Heart left ventricle (tissue), 16 donors: ENCODE results near the gene FZD8. TPM values are rescaled to one million over a fixed set of nuclear protein-coding genes. Genes with fewer than 3 reads are reported as not detected.
"Not testable (repeated sequence)": the region's sequence is repeated elsewhere in the genome, so short reads cannot be mapped to it uniquely, and the experiment has no call there.

ENCODE experiments used
- ATAC-seq, 4 donors: fragments of 200-7000 bp; cut with Tn5 transposase; one replicate each; pipeline ENCODE4 v1.9.1; 2020 to 2022; ENCODE audit warnings: moderate library complexity in 4 of 4, mild to moderate bottlenecking in 3 of 4, moderate number of reproducible peaks in 1 of 4
- DNase-seq, 5 donors: peaks; one replicate each; pipeline ENCODE4 v3.0.0-alpha.2; 2020
- H3K27ac ChIP-seq, 12 donors: fragments of 200-600 bp; sonication (generic) in 4 of 12; one replicate each; pipeline versions ENCODE4 v1.5.0 to v1.8.0; 2016 to 2022; ENCODE audit warnings: mild to moderate bottlenecking in 2 of 12
- H3K27me3 ChIP-seq, 9 donors: fragments of 200-600 bp; sonication (generic) in 2 of 9; one replicate each; pipeline versions ENCODE4 v1.5.1 to v1.8.0; 2016 to 2022; ENCODE audit warnings: mild to moderate bottlenecking in 3 of 9
- H3K36me3 ChIP-seq, 9 donors: fragments of 200-600 bp; sonication (generic) in 2 of 9; one replicate each; pipeline versions ENCODE4 v1.5.0 to v1.8.0; 2018 to 2022; ENCODE audit warnings: mild to moderate bottlenecking in 2 of 9
- H3K4me1 ChIP-seq, 12 donors: fragments of 200-600 bp; sonication (generic) in 4 of 12; one replicate each; pipeline versions ENCODE4 v1.5.0 to v1.8.0; 2016 to 2022; ENCODE audit warnings: mild to moderate bottlenecking in 3 of 12
- H3K4me3 ChIP-seq, 12 donors: fragments of 200-600 bp; sonication (generic) in 4 of 12; one replicate each; pipeline versions ENCODE4 v1.5.0 to v1.8.0; 2017 to 2022; ENCODE audit warnings: mild to moderate bottlenecking in 9 of 12, moderate library complexity in 4 of 12
- H3K9me3 ChIP-seq, 12 donors: fragments of 200-600 bp; sonication (generic) in 4 of 12; one replicate each; pipeline versions ENCODE4 v1.5.0 to v1.8.0; 2016 to 2022; ENCODE audit warnings: mild to moderate bottlenecking in 1 of 12
- CTCF ChIP-seq, 12 donors: fragments of 200-600 bp; sonication (generic) in 4 of 12; IDR thresholded peaks; one replicate each; pipeline versions ENCODE4 v1.5.0 to v1.8.0; 2018 to 2022; ENCODE audit warnings: antibody characterized with exemption in 12 of 12, mild to moderate bottlenecking in 5 of 12
- POLR2A ChIP-seq, 2 donors: fragments of 450-650 bp; IDR thresholded peaks; one replicate each; pipeline ENCODE4 v1.6.1; 2017; ENCODE audit warnings: antibody characterized with exemption in 2 of 2, mild to moderate bottlenecking in 2 of 2, moderate library complexity in 2 of 2
- WGBS, 4 donors: extraction: QIAGEN DNeasy Blood & Tissue Kit in 2 of 4; methylation state at CpG; one replicate each; pipeline versions ENCODE4 v1.1.5 to v1.1.7; 2013 to 2018; 5-methylcytosine and 5-hydroxymethylcytosine counted together
- intact Hi-C, 10 donors: fragments of 100-400 bp; cut with DNase I; formaldehyde crosslinking; loops; one replicate each; pipeline versions ENCODE4 v1.11.1 to v1.14.2; 2022
- long read RNA-seq, 3 donors: library from polyadenylated mRNA; unstranded; transcript quantifications; one replicate each; pipeline ENCODE4 v2.0.0, GENCODE V29; 2020 to 2021
- polyA plus RNA-seq, 2 donors: library from polyadenylated mRNA; stranded (reverse); fragments of 200-250 nt; gene quantifications; one replicate each; pipeline ENCODE4 v1.2.3, GENCODE V29; 2013
- total RNA-seq, 9 donors: library from RNA; depleted of rRNA in 2 of 9; stranded (reverse); fragments of >200 nt in 2 of 9; fragmentation: NEBNext Ultra II Directional in 3 of 9; extraction: Animal tissue kit (Norgen Biotek cat#: 25700) in 3 of 9; gene quantifications; one replicate each; pipeline versions ENCODE4 v1.1.0 to v1.2.4, GENCODE V29; 2016 to 2023
- donor health status: ischemic (EF 13 %, LVEDD 7.1; RV severe dilation, severe dysfunction).
- donor health status: healthy with polysubstance abuse.
- donor health status: DM: no; HTN: yes; CAD: no.
- donor health status: DM: no; HTN: no; CAD: no.
- donor health status: ischemic (EF 25% LVEDD 6.9; RV normal size, moderate dysfunction).
- donor health status: ischemic (EF 25% LVEDD 5.7; RV mildly dilated, moderate dysfunction).
- donor health status: healthy.
- donor health status: DM: yes; HTN: yes; CAD: no.
- donor health status: ischemic (EF 35%, LVEDD 5.7; RV mildly dilated, moderate dysfunction).
- donor health status: nonischemic (EF 11% LVEDD 7.7; RV severe dilation, severe dysfunction).
- donor health status: DM: yes; HTN: yes; CAD: no.
- donor health status: PGD.
- donor health status: ischemic (EF 29% LVEDD 5.4; RV normal size, mild dysfunction).
- donor health status: nonischemic (EF 23%, LVEDD 6.1; RV moderate dilation, normal function).

Gene FZD8
- 10 to 100 TPM in 3 of 9 donors, 1 to 10 TPM in 6; 4.0 to 17.1 (median 7.8) TPM for total RNA-seq
- polyA plus RNA-seq, result 1 to 10 TPM; 1.9 to 8.0 TPM
- long read RNA-seq, donor 1, result 0 reads
- long read RNA-seq, donor 2, full-length matches to known transcripts, result 1 of 1 reads
- long read RNA-seq, donor 2, partial matches to known transcripts, result 0 of 1 reads
- long read RNA-seq, donor 2, other reads (novel, unspliced or antisense), result 0 of 1 reads
- long read RNA-seq, donor 3, full-length matches to known transcripts, result 2 of 2 reads
- long read RNA-seq, donor 3, partial matches to known transcripts, result 0 of 2 reads
- long read RNA-seq, donor 3, other reads (novel, unspliced or antisense), result 0 of 2 reads

GRCh38 chr10:35642035-35642792 lies at the start of gene FZD8:
FZD8 (minus strand) TSS chr10:35642296; CDS start chr10:35641429, 867 bp downstream.
- Histone ChIP-seq H3K4me1 (peaks cover 0 to 39% (median 17%) of the 10 kb centered on the region in 12 donors), H3K27me3 (peaks cover 0 to 48% (median 0%) of the 10 kb centered on the region in 9 donors), H3K36me3 (peaks cover 0 to 12% (median 0%) of the 10 kb centered on the region in 9 donors), H3K9me3 (no peaks in the 10 kb centered on the region), H3K4me3 (peak within 1 kb of the TSS; percentile 74 to 97 (median 80)), H3K27ac (peak within 1 kb of the TSS; percentile 75 to 97 (median 92))
- TF ChIP-seq CTCF (IDR thresholded peaks at IDR 0.05) (peak in 6 of 12 donors; percentile 6 to 28 (median 12)), POLR2A (IDR thresholded peaks at IDR 0.05) (peak; percentile 89 to 98)
- DNase-seq (peak; percentile 93 to 95 (median 94)), ATAC-seq (peak; percentile 94 to 97 (median 96))
- intact Hi-C loops, result loop anchor here (5.0 to 10.0 kb wide), 17 partner anchors 180 to 1085 kb away; no protein-coding TSS in a partner anchor
- WGBS, 4 donors, result 0 to 1% (median 1%) methylated on average over 43 to 80 of the region's 80 CpGs

- TF ChIP-seq POLR2A (IDR thresholded peaks at IDR 0.05), result no peak
- TF ChIP-seq CTCF (IDR thresholded peaks at IDR 0.05), result no peak
- no peak overlapping the region for H3K27ac ChIP-seq
- H3K4me1 ChIP-seq, result peaks cover 0 to 5% (median 0%) of the 10 kb centered on the region in 12 donors
- H3K36me3 ChIP-seq, result no peaks in the 10 kb centered on the region
- H3K27me3 ChIP-seq, result no peaks in the 10 kb centered on the region
- no peak overlapping the region for H3K4me3 ChIP-seq
- 89 to 92% (median 91%) methylated on average over 12 of the region's 12 CpGs for WGBS, 4 donors
- ATAC-seq (no peak), DNase-seq (no peak)
- intact Hi-C loops, result loop anchor here in 1 of 10 donors (10.0 kb wide), 1 partner anchor 53 kb away; no protein-coding TSS in a partner anchor
- H3K9me3 ChIP-seq, result no peaks in the 10 kb centered on the region
Measured at GRCh38 chr10:35691522-35692236, 49.6 kb upstream of the FZD8 start.

GRCh38 chr10:35690534-35690933 lies 48.4 kb upstream of the FZD8 start:
- no peak overlapping the region for H3K4me3 ChIP-seq
- H3K36me3 ChIP-seq, result no peaks in the 10 kb centered on the region
- no peaks in the 10 kb centered on the region for H3K9me3 ChIP-seq
- intact Hi-C loops, result loop anchor here in 1 of 10 donors (10.0 kb wide), 1 partner anchor 54 kb away; no protein-coding TSS in a partner anchor
- ATAC-seq (no peak), DNase-seq (no peak)
- 64 to 69% (median 65%) methylated on average over 5 of the region's 5 CpGs for WGBS, 4 donors
- H3K27ac ChIP-seq, result no peak overlapping the region
- H3K27me3 ChIP-seq, result no peaks in the 10 kb centered on the region
- TF ChIP-seq POLR2A (IDR thresholded peaks at IDR 0.05), result no peak
- no peak for TF ChIP-seq CTCF (IDR thresholded peaks at IDR 0.05)
- H3K4me1 ChIP-seq, result no peaks in the 10 kb centered on the region

- WGBS, 4 donors, result 93 to 97% (median 95%) methylated on average over 4 of the region's 4 CpGs
- H3K27ac ChIP-seq, H3K27me3 ChIP-seq, H3K9me3 ChIP-seq, H3K4me3 ChIP-seq, DNase-seq, ATAC-seq, H3K36me3 ChIP-seq, intact Hi-C loops, H3K4me1 ChIP-seq: not testable (repeated sequence)
Measured at GRCh38 chr10:35685858-35686257, 43.8 kb upstream of the FZD8 start.
